ENCODE measurements around the gene PAX5. TPM values are rescaled to one million over a fixed set of nuclear protein-coding genes. Genes with fewer than 3 reads are reported as not detected.

The PAX5 gene
- total RNA-seq, 2 experiments from 2014 or later, result 0.95 to 1.1 TPM

GRCh38 chr9:36817160-36817834 is 216.8 kb downstream of the PAX5 start:
- ChIA-PET POLR2A (no interaction called here), CTCF (no interaction called here)
- Mint-ChIP-seq H3K4me1 (ENCODE audit: low read depth) (peaks cover 3% of the 10 kb centered on the region), H3K27ac (no peak overlapping the region), H3K9me3 (no peaks in the 10 kb centered on the region), H3K4me3 (no peak overlapping the region), H3K27me3 (peaks cover 18% of the 10 kb centered on the region), H3K36me3 (ENCODE audit: low read depth) (no peaks in the 10 kb centered on the region)
- no peak for TF ChIP-seq CTCF (IDR thresholded peaks at IDR 0.05)
- ATAC-seq (no peak), DNase-seq (no peak)
- intact Hi-C loops (cut with micrococcal nuclease), result no loop called here

GRCh38 chr9:36816371-36816770 is 217.7 kb downstream of the PAX5 start:
- POLR2A ChIA-PET, result no interaction called here
- Mint-ChIP-seq H3K4me3 (no peak overlapping the region), H3K27me3 (peaks cover 18% of the 10 kb centered on the region), H3K9me3 (no peaks in the 10 kb centered on the region), H3K27ac (no peak overlapping the region), H3K36me3 (ENCODE audit: low read depth) (no peaks in the 10 kb centered on the region), H3K4me1 (ENCODE audit: low read depth) (peaks cover 3% of the 10 kb centered on the region)
- DNase-seq (no peak), ATAC-seq (no peak)
- CTCF ChIA-PET, result interaction anchor here (1.2 kb wide), 1 partner anchor 179 kb away, joined by 3 read pairs; no protein-coding TSS in a partner anchor
- intact Hi-C loops (cut with micrococcal nuclease), result no loop called here
- no peak for TF ChIP-seq CTCF (IDR thresholded peaks at IDR 0.05)

DNA sequence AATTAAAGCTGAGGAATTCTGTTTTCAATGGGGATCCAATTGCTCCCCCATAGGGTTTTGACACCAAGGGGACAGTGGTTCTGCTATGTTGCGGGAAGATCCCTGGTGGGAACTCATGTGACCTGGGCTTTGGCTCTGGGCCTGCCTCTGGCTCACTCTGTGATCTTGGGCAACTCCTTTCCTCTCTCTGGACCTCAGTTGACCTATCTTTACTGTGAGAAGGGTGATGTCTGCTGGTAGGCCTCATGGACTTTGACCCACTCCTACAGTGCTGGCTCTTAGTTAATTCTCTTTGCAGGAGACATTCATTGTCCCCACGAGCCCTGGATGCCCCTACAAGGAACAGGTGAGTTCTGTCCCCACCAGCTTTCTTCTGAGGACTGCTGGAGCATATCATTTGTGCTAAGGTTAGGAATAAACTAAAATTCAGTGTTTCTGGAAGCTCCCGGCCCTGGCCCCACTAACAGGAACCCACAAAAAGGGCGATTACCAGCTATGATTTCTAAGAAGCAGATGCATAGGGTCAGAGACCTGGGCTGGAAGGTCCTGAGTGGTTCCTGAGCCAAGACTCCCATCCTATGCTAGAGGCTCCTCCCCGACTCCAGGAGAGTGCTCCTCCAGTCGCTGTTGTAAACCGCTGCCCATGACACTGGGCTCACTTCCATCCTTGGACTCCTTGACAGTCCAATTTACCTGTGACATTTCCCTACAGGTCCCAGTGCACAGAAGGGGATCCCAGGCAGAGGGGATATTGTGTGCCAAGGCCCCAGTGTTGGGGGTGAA is 218.3 kb downstream of the PAX5 start:
- Mint-ChIP-seq H3K4me1 (ENCODE audit: low read depth) (peaks cover 3% of the 10 kb centered on the region), H3K36me3 (ENCODE audit: low read depth) (no peaks in the 10 kb centered on the region), H3K9me3 (no peaks in the 10 kb centered on the region), H3K27me3 (peaks cover 16% of the 10 kb centered on the region), H3K4me3 (no peak overlapping the region), H3K27ac (no peak overlapping the region)
- DNase-seq (no peak), ATAC-seq (no peak)
- ChIA-PET POLR2A (no interaction called here), CTCF (interaction anchor here (1.2 kb wide), 1 partner anchor 180 kb away, joined by 3 read pairs; no protein-coding TSS in a partner anchor)
- intact Hi-C loops (cut with micrococcal nuclease), result no loop called here
- no peak for TF ChIP-seq CTCF (IDR thresholded peaks at IDR 0.05)

- no peaks in the 10 kb centered on the region for H3K9me3 Mint-ChIP-seq
- no peak overlapping the region for H3K27ac Mint-ChIP-seq
- POLR2A ChIA-PET, result no interaction called here
- intact Hi-C loops (cut with micrococcal nuclease), result no loop called here
- no peaks in the 10 kb centered on the region for H3K36me3 Mint-ChIP-seq (ENCODE audit: low read depth)
- CTCF ChIA-PET, result interaction anchor here (1.2 kb wide), 1 partner anchor 181 kb away, joined by 3 read pairs; no protein-coding TSS in a partner anchor
- no peak for ATAC-seq
- no peak for DNase-seq
- H3K27me3 Mint-ChIP-seq, result peaks cover 14% of the 10 kb centered on the region
- H3K4me1 Mint-ChIP-seq (ENCODE audit: low read depth), result peaks cover 3% of the 10 kb centered on the region
- H3K4me3 Mint-ChIP-seq, result no peak overlapping the region
- TF ChIP-seq CTCF (IDR thresholded peaks at IDR 0.05), result no peak
Observed at GRCh38 chr9:36815023-36815422, 219.0 kb downstream of the PAX5 start.

DNA sequence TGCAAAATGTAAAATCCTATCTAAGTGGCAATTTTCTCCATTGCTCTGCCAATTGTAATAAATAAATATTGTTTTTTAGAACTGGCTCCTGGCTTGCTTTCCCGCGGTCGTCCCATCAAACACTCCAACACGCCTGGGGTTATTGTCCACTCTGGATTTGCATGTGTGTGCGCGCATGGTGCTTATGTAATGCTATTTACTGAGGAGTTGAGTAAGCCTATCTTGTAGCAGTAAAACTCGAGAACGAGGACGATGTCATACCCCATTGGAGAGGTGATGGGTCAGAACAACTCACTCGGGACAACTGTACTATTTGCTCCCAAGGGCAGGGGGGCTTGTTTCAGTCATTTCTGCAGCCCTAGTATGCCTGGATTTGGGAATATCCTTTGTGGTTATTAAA is 220.9 kb downstream of the PAX5 start:
- no peaks in the 10 kb centered on the region for H3K36me3 Mint-ChIP-seq (ENCODE audit: low read depth)
- ChIA-PET POLR2A (no interaction called here), CTCF (no interaction called here)
- ATAC-seq (no peak), DNase-seq (no peak)
- H3K27ac Mint-ChIP-seq, result no peak overlapping the region
- TF ChIP-seq CTCF (IDR thresholded peaks at IDR 0.05), result no peak
- peaks cover 5% of the 10 kb centered on the region for H3K27me3 Mint-ChIP-seq
- intact Hi-C loops (cut with micrococcal nuclease), result no loop called here
- no peak overlapping the region for H3K4me3 Mint-ChIP-seq
- no peaks in the 10 kb centered on the region for H3K9me3 Mint-ChIP-seq
- no peaks in the 10 kb centered on the region for H3K4me1 Mint-ChIP-seq (ENCODE audit: low read depth)
